K562 (cell line): Measurements from ENCODE around the gene LRFN2. TPM values are rescaled to one million over a fixed set of nuclear protein-coding genes. Genes with fewer than 3 reads are reported as not detected.

ENCODE experiments used
- ATAC-seq: fragments of 200-7000 bp; cut with Tn5 transposase; 3 replicates; pipeline ENCODE4 v1.9.1; 2020; ENCODE audit warnings: moderate library complexity
- BruUV-seq: library from RNA; stranded (reverse); fragments of 400-500 nt; replicated peaks from 2 replicates; lab custom pipeline; 2021; lab: Mats Ljungman, UMichigan
- CTCF ChIA-PET: fragments of 300-600 bp; formaldehyde crosslinking; extraction: SDS; loops from one replicate; lab custom pipeline; 2021; ENCODE audit warnings: low intra/inter-chr PET ratio; lab: Yijun Ruan, JAX
- POLR2A ChIA-PET: fragments of 300-600, 350-650 bp; sonication (Branson Sonifier 250); formaldehyde crosslinking; extraction: SDS; loops from one replicate; lab custom pipeline; 2021; ENCODE audit warnings: antibody characterized with exemption, inconsistent platforms; lab: Yijun Ruan, JAX
- DNase-seq, 4 experiments: peaks; one replicate each; pipeline versions ENCODE4 v3.0.0 to v3.0.0-alpha.2; 2011 to 2018; ENCODE audit warnings: low spot score in 3 of 4, mixed read lengths in 3 of 4; ENCODE audit errors: extremely low read depth in 1 of 4
- FAIRE-seq: peaks from 2 replicates; lab custom pipeline; 2011; peaks lifted over from hg19 to GRCh38; lab: Jason Lieb, UNC
- H2AFZ ChIP-seq: 2 replicates; pipeline ENCODE4 v1.6.0; 2011; ENCODE audit warnings: low read depth, low read length, control low read depth, inconsistent platforms
- H3K27ac ChIP-seq: fragments of 200-600 bp; 3 replicates; pipeline ENCODE4 v1.8.0; 2011; ENCODE audit warnings: low read depth, mild to moderate bottlenecking, control low read depth, inconsistent platforms, low read length, moderate library complexity, mixed read lengths; ENCODE audit errors: extremely low read depth
- H3K27me3 ChIP-seq, 2 experiments: fragments of 300-600 bp in 1 of 2; 2 replicates in 1 of 2; 3 replicates in 1 of 2; pipeline versions ENCODE4 v1.6.0 to v1.8.0; 2011; ENCODE audit warnings: inconsistent platforms in 2 of 2, low read length in 2 of 2, mild to moderate bottlenecking in 1 of 2, mixed read lengths in 1 of 2, moderate library complexity in 1 of 2; ENCODE audit not compliant: control insufficient read depth in 2 of 2, insufficient read depth in 2 of 2
- H3K36me3 ChIP-seq: fragments of 300-600 bp; 3 replicates; pipeline ENCODE4 v1.8.0; 2011; ENCODE audit warnings: mild to moderate bottlenecking, low read length, inconsistent platforms; ENCODE audit not compliant: control insufficient read depth, insufficient read depth
- H3K4me1 ChIP-seq, 2 experiments: fragments of 200-600 bp in 1 of 2; replicated peaks in 1 of 2; 2 replicates in 1 of 2; 3 replicates in 1 of 2; pipeline versions ENCODE4 v1.5.1 to v1.8.0; 2011; ENCODE audit warnings: inconsistent platforms in 2 of 2, low read length in 2 of 2, mild to moderate bottlenecking in 1 of 2, mixed read lengths in 1 of 2, moderate library complexity in 1 of 2; ENCODE audit not compliant: control insufficient read depth in 2 of 2, insufficient read depth in 2 of 2
- H3K4me2 ChIP-seq: 2 replicates; pipeline ENCODE4 v1.6.1; 2011; ENCODE audit warnings: low read length, control low read depth, inconsistent platforms, mixed read lengths; ENCODE audit not compliant: insufficient read depth
- H3K4me3 ChIP-seq: fragments of 200-600 bp; sonication (generic), shearing (Covaris generic); 2 replicates; pipeline ENCODE4 v1.5.1; 2016; ENCODE audit warnings: control low read depth, inconsistent platforms
- H3K79me2 ChIP-seq: fragments of 200-600 bp; 3 replicates; pipeline ENCODE4 v1.8.0; 2011; ENCODE audit warnings: low read length, inconsistent platforms; ENCODE audit not compliant: control insufficient read depth, insufficient read depth
- H3K9ac ChIP-seq, 2 experiments: 2 replicates each; pipeline versions ENCODE4 v1.6.0 to v1.6.1; 2011; ENCODE audit warnings: low read depth in 2 of 2, low read length in 2 of 2, control low read depth in 1 of 2, inconsistent platforms in 1 of 2, mild to moderate bottlenecking in 1 of 2, mixed read lengths in 1 of 2; ENCODE audit not compliant: insufficient read depth in 1 of 2
- H3K9me1 ChIP-seq: one replicate; pipeline ENCODE4 v1.6.0; 2011; ENCODE audit warnings: inconsistent platforms, mild to moderate bottlenecking, low read length, moderate library complexity; ENCODE audit not compliant: control insufficient read depth, insufficient read depth
- H3K9me3 ChIP-seq: replicated peaks from 2 replicates; pipeline ENCODE4 v1.5.1; 2011; ENCODE audit warnings: low read depth, low read length, inconsistent platforms; ENCODE audit not compliant: control insufficient read depth, insufficient read depth
- H4K20me1 ChIP-seq: replicated peaks from 2 replicates; pipeline ENCODE4 v1.6.1; 2011; ENCODE audit warnings: low read length, inconsistent platforms, mixed read lengths; ENCODE audit not compliant: control insufficient read depth, insufficient read depth
- ARID1B ChIP-seq: fragments of 450-650 bp; IDR thresholded peaks from 2 replicates; pipeline ENCODE4 v1.6.1; 2016; ENCODE audit warnings: antibody characterized with exemption, mild to moderate bottlenecking, inconsistent platforms
- BCL6 ChIP-seq: fragments of 250-450 bp; sonication (Bioruptor Pico); IDR thresholded peaks from 2 replicates; pipeline ENCODE4 v1.4.0; 2020
- CBFA2T3 ChIP-seq: fragments of 450-650 bp; IDR thresholded peaks from 2 replicates; pipeline ENCODE4 v1.6.1; 2017
- CEBPB ChIP-seq: fragments of 450-650 bp; IDR thresholded peaks from 2 replicates; pipeline ENCODE4 v1.6.1; 2016; ENCODE audit warnings: missing genetic modification characterization, missing compliant biosample characterization
- ETS2 ChIP-seq: IDR thresholded peaks from 2 replicates; pipeline ENCODE4 v1.6.1; 2016; ENCODE audit warnings: borderline replicate concordance, missing genetic modification characterization, mild to moderate bottlenecking, moderate library complexity, missing compliant biosample characterization; ENCODE audit not compliant: poor library complexity, severe bottlenecking
- EWSR1 ChIP-seq: fragments of 450-650 bp; IDR thresholded peaks from 2 replicates; pipeline ENCODE4 v1.6.1; 2018; ENCODE audit warnings: borderline replicate concordance, mild to moderate bottlenecking, low read depth, moderate library complexity; ENCODE audit not compliant: partially characterized antibody
- HIVEP1 ChIP-seq: fragments of 250-450 bp; sonication (Bioruptor Pico); IDR thresholded peaks from 2 replicates; pipeline ENCODE4 v1.4.0; 2020; ENCODE audit warnings: mild to moderate bottlenecking
- KDM4B ChIP-seq, 2 experiments: fragments of 450-650 bp in 1 of 2; sonication (generic) in 1 of 2; IDR thresholded peaks; 2 replicates each; pipeline ENCODE4 v1.6.1; 2016 to 2017; ENCODE audit warnings: borderline replicate concordance in 2 of 2, antibody characterized with exemption in 1 of 2, low read depth in 1 of 2, mild to moderate bottlenecking in 1 of 2
- MTA2 ChIP-seq: fragments of 450-650 bp; IDR thresholded peaks from 2 replicates; pipeline ENCODE4 v1.6.1; 2016; ENCODE audit warnings: low read depth
- NFYB ChIP-seq: IDR thresholded peaks from 2 replicates; pipeline ENCODE4 v1.6.1; 2011; ENCODE audit warnings: mild to moderate bottlenecking, moderate library complexity; ENCODE audit not compliant: insufficient read length; ENCODE audit errors: extremely low read depth
- PRMT5 ChIP-seq: sonication (generic); formaldehyde crosslinking; IDR thresholded peaks from 2 replicates; pipeline ENCODE4 v1.5.0; 2020; ENCODE audit warnings: missing genetic modification reagents
- SMAD1 ChIP-seq: fragments of 150-350 bp; IDR thresholded peaks from 2 replicates; pipeline ENCODE4 v1.6.1; 2014; ENCODE audit warnings: low read length, low read depth; ENCODE audit not compliant: partially characterized antibody
- SMARCA4 ChIP-seq: fragments of 450-650 bp; IDR thresholded peaks from 2 replicates; pipeline ENCODE4 v1.6.1; 2016
- SMARCC2 ChIP-seq: fragments of 450-650 bp; IDR thresholded peaks from 2 replicates; pipeline ENCODE4 v1.6.1; 2017; ENCODE audit warnings: antibody characterized with exemption, moderate library complexity, mild to moderate bottlenecking, low read depth
- TCF3 ChIP-seq: sonication (generic); formaldehyde crosslinking; IDR thresholded peaks from 2 replicates; pipeline ENCODE4 v1.4.0; 2020; ENCODE audit warnings: mild to moderate bottlenecking, missing genetic modification reagents
- TRIM24 ChIP-seq, 2 experiments: fragments of 450-650 bp; IDR thresholded peaks; 2 replicates each; pipeline ENCODE4 v1.6.1; 2016
- TRIM28 ChIP-seq: fragments of 450-650 bp; IDR thresholded peaks from 2 replicates; pipeline ENCODE4 v1.6.1; 2017
- ZNF12 ChIP-seq: sonication (generic); formaldehyde crosslinking; IDR thresholded peaks from 2 replicates; pipeline ENCODE4 v1.4.0; 2020; ENCODE audit warnings: mild to moderate bottlenecking, missing genetic modification reagents
- ZNF668 ChIP-seq: fragments of 250-450 bp; sonication (Bioruptor Pico); IDR thresholded peaks from 2 replicates; pipeline ENCODE4 v1.8.0; 2022; ENCODE audit warnings: mild to moderate bottlenecking, inconsistent platforms
- ZNF699 ChIP-seq: fragments of 250-450 bp; sonication (Bioruptor Pico); IDR thresholded peaks from 2 replicates; pipeline ENCODE4 v1.8.0; 2021; ENCODE audit warnings: mild to moderate bottlenecking, moderate library complexity; ENCODE audit not compliant: insufficient replicate concordance
- ZSCAN32 ChIP-seq: fragments of 450-650 bp; formaldehyde crosslinking; IDR thresholded peaks from 2 replicates; pipeline ENCODE4 v1.4.0; 2020; ENCODE audit warnings: mild to moderate bottlenecking, moderate library complexity
- WGBS: fragments of 100-300 bp; shearing (Covaris generic); methylation state at CpG from one replicate; pipeline ENCODE4 v1.1.6; 2016; ENCODE audit warnings: low coverage, mixed read lengths; ENCODE audit not compliant: insufficient coverage; ENCODE audit errors: missing lambda C conversion rate; 5-methylcytosine and 5-hydroxymethylcytosine counted together
- in situ Hi-C: fragments of 300-500 bp; cut with MboI; formaldehyde crosslinking; loops from 4 replicates; pipeline ENCODE4 v1.15.0; 2018; ENCODE audit warnings: inconsistent platforms, mixed read lengths
- intact Hi-C: fragments of 100-400 bp; cut with micrococcal nuclease; formaldehyde crosslinking; loops from 2 replicates; pipeline ENCODE4 v1.14.2; 2022
- polyA plus RNA-seq, 8 experiments: library from polyadenylated mRNA; depleted of rRNA in 4 of 8; stranded (reverse) in 5 of 8; unstranded in 3 of 8; fragments of >200 nt; fragmentation: Nextera tagmentation in 2 of 8; fragmentation: Illumina TruSeq in 1 of 8; extraction: Ambion mirVana in 2 of 8; extraction: Trizol in 1 of 8; gene quantifications; 2 replicates each; pipeline versions ENCODE4 v1.2.1 to v1.2.3, GENCODE V29; 2011 to 2014; ENCODE audit warnings: inconsistent platforms in 1 of 8, missing spikeins in 1 of 8
- total RNA-seq, 7 experiments: library from RNA; depleted of rRNA in 6 of 7; stranded (reverse); fragments of >200 nt in 6 of 7; fragmentation: Illumina TruSeq in 2 of 7; extraction: Trizol in 2 of 7; gene quantifications; 2 replicates each; pipeline versions ENCODE4 v1.2.1 to v1.2.3, GENCODE V29; 2011 to 2021; ENCODE audit warnings: low replicate concordance in 1 of 7
- TF ChIP-seq, protein P1 (sequence below), 2 experiments: fragments of 450-650 bp; conservative IDR thresholded peaks; 2 replicates each; pipeline ENCODE4 v1.6.1; 2017; ENCODE audit warnings: mild to moderate bottlenecking in 2 of 2, moderate library complexity in 2 of 2
- TF ChIP-seq, protein P2 (sequence below): sonication (generic); formaldehyde crosslinking; IDR thresholded peaks from 2 replicates; pipeline ENCODE4 v1.8.1; 2022; ENCODE audit warnings: missing genetic modification reagents

The LRFN2 gene
- total and polyA plus RNA-seq, 9 of the 15 experiments (the other 6 are each of a cell fraction or from before 2014, with no cell fraction given) = not detected

DNA sequence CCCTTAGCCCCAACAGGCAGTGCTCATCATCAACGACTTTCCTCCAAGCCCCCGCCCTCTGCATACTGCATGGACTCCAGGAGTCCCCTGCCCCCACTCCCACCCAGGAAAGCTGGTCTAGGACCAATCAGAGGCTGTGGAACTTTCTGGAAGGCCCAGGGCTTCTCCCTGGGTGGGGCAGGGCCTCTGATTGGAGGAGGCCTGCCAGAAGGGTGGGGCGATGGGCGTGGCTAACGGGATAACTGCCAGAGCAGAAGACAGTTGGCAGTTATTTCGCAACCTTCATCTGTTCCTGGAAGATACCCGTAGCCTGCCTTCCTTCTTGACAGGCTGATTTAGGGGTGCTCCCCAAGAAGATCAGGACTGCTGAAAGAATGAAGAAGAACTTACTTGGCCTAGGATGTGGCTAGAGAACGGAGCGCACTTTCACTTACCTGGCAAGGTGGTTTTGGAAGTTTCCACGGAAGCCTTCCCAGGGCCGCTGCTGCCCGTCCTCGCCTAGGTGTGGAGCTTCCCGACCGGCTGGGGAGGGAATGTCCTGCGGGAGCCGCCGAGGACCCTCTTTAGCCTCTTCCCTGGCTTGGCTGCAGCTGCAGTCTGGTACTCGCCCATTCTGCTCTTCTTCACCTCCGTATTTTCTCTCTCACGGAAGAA, 209.0 kb downstream of the LRFN2 start:
- H3K9me3 ChIP-seq = 0 out of 2 replicates have a peak, but pooled peaks cover 6% of the 10 kb centered on the region
- peak; percentile 97 for ATAC-seq
- TF ChIP-seq, protein P1, sequence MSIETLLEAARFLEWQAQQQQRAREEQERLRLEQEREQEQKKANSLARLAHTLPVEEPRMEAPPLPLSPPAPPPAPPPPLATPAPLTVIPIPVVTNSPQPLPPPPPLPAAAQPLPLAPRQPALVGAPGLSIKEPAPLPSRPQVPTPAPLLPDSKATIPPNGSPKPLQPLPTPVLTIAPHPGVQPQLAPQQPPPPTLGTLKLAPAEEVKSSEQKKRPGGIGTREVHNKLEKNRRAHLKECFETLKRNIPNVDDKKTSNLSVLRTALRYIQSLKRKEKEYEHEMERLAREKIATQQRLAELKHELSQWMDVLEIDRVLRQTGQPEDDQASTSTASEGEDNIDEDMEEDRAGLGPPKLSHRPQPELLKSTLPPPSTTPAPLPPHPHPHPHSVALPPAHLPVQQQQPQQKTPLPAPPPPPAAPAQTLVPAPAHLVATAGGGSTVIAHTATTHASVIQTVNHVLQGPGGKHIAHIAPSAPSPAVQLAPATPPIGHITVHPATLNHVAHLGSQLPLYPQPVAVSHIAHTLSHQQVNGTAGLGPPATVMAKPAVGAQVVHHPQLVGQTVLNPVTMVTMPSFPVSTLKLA (conservative IDR thresholded peaks at IDR 0.05) = no peak
- TF ChIP-seq PRMT5 (CRISPR knock-in tag) (no peak), ETS2 (tag) (no peak), HIVEP1 (CRISPR knock-in tag) (no peak), BCL6 (CRISPR knock-in tag) (no peak), ZNF668 (CRISPR knock-in tag) (no peak), EWSR1 (no peak), ZNF699 (CRISPR knock-in tag) (no peak), SMARCA4 (0 out of 2 replicates have a peak, but pooled peaks have one; percentile 48), MTA2 (0 out of 2 replicates have a peak, but pooled peaks have one; percentile 16), SMAD1 (no peak), ZNF12 (CRISPR knock-in tag) (no peak), NFYB (peak; percentile 73), CBFA2T3 (peak; percentile 71), TCF3 (CRISPR knock-in tag) (peak; percentile 79), ZSCAN32 (no peak), KDM4B (IDR thresholded peaks at IDR 0.05; ENCODE audit: borderline replicate concordance in 2 of 2, low read depth in 1 of 2) (no peak), SMARCC2 (no peak), TRIM24 (IDR thresholded peaks at IDR 0.05) (peak; percentile 77 to 88), CEBPB (peak; percentile 99), ARID1B (peak; percentile 85), TRIM28 (no peak)
- TF ChIP-seq, protein P2, sequence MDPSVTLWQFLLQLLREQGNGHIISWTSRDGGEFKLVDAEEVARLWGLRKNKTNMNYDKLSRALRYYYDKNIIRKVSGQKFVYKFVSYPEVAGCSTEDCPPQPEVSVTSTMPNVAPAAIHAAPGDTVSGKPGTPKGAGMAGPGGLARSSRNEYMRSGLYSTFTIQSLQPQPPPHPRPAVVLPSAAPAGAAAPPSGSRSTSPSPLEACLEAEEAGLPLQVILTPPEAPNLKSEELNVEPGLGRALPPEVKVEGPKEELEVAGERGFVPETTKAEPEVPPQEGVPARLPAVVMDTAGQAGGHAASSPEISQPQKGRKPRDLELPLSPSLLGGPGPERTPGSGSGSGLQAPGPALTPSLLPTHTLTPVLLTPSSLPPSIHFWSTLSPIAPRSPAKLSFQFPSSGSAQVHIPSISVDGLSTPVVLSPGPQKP (CRISPR knock-in tag) = no peak

More for the DNA sequence above, 209.0 kb downstream of the LRFN2 start:
- intact Hi-C loops = no loop called here
- DNase-seq (peak; percentile 66 to 82 (median 80)), FAIRE-seq (peak; percentile 80)
- Histone ChIP-seq H3K36me3 (no peaks in the 10 kb centered on the region), H3K9ac (no peak overlapping the region; a peak in 1 of 4 replicates), H3K27ac (peak overlapping the region; percentile 67; the same call in 2 of the 3 replicates), H3K4me3 (peak overlapping the region; percentile 17), H2AFZ (peak overlapping the region; percentile 74), H3K4me1 (peaks cover 7 to 27% of the 10 kb centered on the region in 2 experiments; a peak in 4 of 5 replicates), H4K20me1 (no peaks in the 10 kb centered on the region), H3K27me3 (no peaks in the 10 kb centered on the region), H3K4me2 (peak overlapping the region; percentile 65), H3K79me2 (0 out of 3 replicates have a peak, but pooled peaks cover 3% of the 10 kb centered on the region), H3K9me1 (no peaks in the 10 kb centered on the region)
- ChIA-PET POLR2A (no interaction called here), CTCF (no interaction called here)
- WGBS = 34% methylated on average over 21 of the region's 21 CpGs
- in situ Hi-C loops = no loop called here
- BruUV-seq = TSS peak; percentile 85
